Epithelial cell of prostate (primary cell): Measurements from ENCODE around the gene NR1H4.
"Not testable (repeated sequence)": the region's sequence is repeated elsewhere in the genome, so short reads cannot be mapped to it uniquely, and the experiment has no call there.

Experiments
- DNase-seq: peaks from one replicate; pipeline ENCODE4 v3.0.0-alpha.2; 2011; ENCODE audit warnings: low read depth, low spot score
- H3K27ac ChIP-seq: fragments of 450-650 bp; 2 replicates; pipeline ENCODE4 v1.5.1; 2017; ENCODE audit warnings: mild to moderate bottlenecking

NR1H4 gene

DNA sequence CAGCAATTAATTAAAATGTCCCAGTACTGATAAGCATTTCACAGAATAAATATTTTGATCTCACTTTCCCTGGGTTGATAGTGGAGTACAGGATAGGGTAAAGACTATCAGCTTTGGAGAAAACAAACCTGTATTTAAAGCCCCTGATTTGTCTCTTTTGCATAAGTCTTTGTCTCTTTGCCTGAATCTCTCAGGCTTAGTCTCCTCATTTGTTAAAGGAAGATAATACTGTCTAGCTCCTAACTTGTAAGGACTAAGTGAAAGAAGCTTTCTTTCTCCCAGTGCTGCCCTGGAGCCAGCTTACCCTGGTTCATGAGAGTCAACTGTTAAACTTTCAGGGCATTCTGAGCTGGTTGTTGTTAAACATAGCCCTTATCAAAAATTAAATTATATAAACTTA lies 5.5 kb upstream of the NR1H4 start:
- no peak for DNase-seq

GRCh38 chr12:100472325-100472724 lies 1.3 kb upstream of the NR1H4 start:
- DNase-seq, result no peak
- no peak overlapping the region for H3K27ac ChIP-seq

More for the DNA sequence above, 5.5 kb upstream of the NR1H4 start:
- no peak overlapping the region for H3K27ac ChIP-seq

DNA sequence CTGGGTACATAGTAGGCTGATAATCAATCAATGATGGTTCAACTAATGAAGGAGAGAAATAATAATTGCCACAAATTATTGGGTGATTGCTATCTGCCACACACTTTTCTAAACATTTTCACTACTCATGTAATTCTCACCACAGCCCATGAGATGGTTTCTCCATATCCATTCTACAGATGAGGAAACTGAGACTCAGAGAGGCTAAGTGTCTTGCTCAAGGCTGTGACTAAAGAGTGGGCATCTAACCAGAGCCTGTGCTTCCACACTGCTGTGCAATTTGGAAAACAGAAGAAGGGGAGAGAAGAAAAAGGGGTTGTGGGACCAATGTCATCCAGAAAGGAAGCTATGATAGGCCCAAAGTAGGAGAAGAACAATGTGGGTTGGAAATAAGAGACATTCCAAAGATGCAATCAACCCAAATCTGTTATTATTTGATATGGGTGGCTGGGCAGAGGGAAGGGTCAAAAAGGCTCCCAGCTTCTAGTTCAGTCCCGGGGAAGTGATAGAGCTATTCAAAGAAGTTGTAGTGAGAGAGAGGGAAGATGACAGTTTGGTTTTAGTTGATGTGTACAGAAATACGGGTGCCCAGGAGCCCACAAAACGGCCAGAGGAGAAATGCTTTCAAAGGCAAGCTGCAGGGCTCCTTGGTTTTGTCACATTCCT lies 483 bp upstream of the NR1H4 start:
- no peak overlapping the region for H3K27ac ChIP-seq

GRCh38 chr12:100474617-100475016 lies 951 bp downstream of the NR1H4 start:
- DNase-seq, result peak; percentile 6

More for the DNA sequence above, 483 bp upstream of the NR1H4 start:
- no peak for DNase-seq

GRCh38 chr12:100476013-100476751 lies 2.5 kb downstream of the NR1H4 start:
- H3K27ac ChIP-seq, result no peak overlapping the region
- no peak for DNase-seq

More at GRCh38 chr12:100474617-100475016, 951 bp downstream of the NR1H4 start:
- H3K27ac ChIP-seq, result no peak overlapping the region

DNA sequence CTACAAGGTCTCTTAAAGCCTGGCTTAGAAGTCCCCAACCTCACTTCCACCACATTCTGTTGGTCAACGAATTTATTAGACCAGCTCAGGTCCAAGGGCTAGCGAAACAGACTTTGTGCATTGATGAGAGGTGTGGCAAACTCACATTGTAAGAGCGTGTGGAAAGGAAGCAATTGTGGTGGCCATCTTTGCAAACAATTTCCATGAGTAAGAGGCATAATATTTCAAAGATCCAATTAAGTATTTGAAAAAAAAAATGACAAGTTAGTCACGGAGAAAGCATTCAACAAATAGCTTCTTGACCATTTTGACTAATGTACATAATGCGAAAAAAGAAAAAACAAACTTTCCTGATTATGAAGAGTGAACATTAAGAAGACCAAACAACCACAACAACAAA lies 7.4 kb downstream of the NR1H4 start:
- no peak for DNase-seq
- no peak overlapping the region for H3K27ac ChIP-seq

DNA sequence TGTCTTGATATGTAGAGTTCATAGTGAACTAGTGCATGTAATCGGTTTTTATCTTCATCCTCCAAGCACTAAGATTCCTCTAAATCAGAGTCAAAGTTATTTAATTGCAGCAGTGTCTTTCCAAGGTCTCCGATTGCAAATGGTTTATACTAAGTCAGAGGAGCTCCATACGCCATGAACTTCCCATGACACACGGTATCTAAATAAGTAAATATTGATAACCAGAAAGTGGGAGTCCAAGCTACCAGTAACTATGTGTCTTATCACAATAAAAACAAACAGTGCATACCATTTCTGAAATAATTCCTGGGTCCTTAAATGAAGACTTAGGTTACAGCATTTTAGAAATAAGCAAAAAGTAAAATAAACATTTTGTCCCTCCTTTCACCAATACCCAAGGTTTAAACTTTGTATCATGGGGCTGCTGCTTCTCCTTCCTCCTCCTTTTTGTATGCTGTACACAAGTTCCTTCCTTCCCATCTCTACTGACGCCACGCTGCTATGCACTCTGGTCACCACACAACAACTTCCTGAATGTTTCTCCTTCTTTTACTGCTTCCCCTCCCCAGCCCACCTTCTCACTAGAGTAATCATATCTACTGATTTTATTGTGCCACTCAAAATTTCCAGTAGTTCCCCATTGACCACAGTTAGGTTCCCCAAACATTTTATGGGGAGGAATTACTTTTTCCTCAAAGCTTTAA lies 10.7 kb downstream of the NR1H4 start:
- H3K27ac ChIP-seq, result no peak overlapping the region
- no peak for DNase-seq

- H3K27ac ChIP-seq, result no peak overlapping the region
- no peak for DNase-seq
Observed at GRCh38 chr12:100484891-100485471, 11.3 kb downstream of the NR1H4 start.

GRCh38 chr12:100485983-100486382 lies 12.3 kb downstream of the NR1H4 start:
- H3K27ac ChIP-seq, result no peak overlapping the region
- no peak for DNase-seq

DNA sequence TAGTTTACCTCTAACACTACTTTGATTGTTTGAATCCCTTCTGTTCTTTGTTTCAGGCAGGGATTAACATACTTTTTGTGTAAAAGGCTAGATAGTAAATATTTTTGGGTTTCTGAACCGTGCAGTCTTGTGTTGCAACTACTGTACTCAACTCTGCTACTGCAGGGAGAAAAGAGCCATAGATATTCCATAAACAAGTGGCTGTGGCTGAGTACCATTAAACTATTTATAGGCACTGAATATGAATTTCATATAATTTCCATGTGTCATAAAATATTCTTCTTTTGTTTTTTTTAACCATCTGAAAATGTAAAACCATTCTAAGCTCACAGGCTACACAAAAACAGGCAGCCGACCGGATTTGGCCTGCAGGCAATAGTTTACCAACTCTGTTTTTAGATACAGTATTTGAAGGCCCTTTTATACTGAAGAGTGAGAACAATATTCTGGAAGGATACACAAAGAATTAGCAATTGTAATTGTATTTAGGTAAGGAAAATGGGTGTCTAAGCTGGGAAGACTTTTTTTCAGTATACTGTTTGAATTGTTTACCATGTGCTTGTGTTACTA lies 15.7 kb downstream of the NR1H4 start:
- H3K27ac ChIP-seq, result no peak overlapping the region
- DNase-seq, result no peak

GRCh38 chr12:100490056-100490455 lies 16.4 kb downstream of the NR1H4 start:
- no peak overlapping the region for H3K27ac ChIP-seq
- no peak for DNase-seq

- no peak for DNase-seq
- no peak overlapping the region for H3K27ac ChIP-seq
Observed at GRCh38 chr12:100491104-100491503, 17.4 kb downstream of the NR1H4 start.

DNA sequence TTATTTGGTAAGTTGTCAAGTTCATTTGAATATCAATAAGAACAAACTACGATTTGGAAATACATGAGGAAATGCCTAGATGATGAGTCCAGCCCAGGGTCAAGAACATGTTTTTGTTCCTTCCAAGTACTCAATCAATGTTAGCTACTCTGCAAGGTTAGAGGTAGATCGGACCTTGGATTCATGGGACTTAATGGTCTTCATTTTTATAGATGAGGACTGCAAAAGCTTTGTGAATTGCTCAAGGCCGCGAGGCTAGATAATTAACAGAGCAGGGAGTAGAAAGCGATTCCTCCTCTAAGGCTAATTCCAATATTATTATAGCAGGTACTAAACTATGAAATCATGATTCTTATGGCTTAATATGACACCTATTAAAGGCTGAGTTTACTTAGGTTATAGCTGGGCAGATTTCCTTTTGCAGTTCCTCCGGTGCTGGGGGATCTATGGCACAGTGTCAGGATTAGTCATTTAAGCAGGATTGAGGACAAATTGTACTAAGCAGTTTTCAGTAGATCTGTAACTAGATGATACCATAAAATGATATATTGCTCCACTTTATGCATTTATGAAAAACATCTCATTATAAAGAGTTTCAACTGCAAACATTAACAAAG lies 19.8 kb downstream of the NR1H4 start:
- no peak overlapping the region for H3K27ac ChIP-seq
- no peak for DNase-seq

GRCh38 chr12:100494026-100494425 lies 20.4 kb downstream of the NR1H4 start:
- no peak for DNase-seq
- H3K27ac ChIP-seq, result no peak overlapping the region

DNA sequence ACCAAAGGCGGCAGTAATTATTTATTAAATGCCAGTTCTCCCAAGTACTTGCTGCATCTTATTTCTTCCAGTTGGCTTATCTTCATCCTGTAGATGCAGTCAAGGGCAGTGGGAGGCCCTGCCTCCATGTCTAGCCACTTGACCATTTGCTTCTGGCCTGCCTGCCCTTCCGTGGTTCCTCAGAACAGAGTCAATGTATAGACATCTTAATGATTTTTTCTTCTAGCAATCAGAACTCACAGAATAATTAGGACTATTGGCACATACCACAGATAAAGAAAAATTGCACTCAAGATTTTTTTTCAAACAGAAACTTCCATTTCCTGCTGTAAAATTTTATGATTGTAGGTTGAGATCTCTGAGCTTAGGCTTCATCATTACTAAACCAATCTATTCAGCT lies 20.9 kb downstream of the NR1H4 start:
- no peak overlapping the region for H3K27ac ChIP-seq

DNA sequence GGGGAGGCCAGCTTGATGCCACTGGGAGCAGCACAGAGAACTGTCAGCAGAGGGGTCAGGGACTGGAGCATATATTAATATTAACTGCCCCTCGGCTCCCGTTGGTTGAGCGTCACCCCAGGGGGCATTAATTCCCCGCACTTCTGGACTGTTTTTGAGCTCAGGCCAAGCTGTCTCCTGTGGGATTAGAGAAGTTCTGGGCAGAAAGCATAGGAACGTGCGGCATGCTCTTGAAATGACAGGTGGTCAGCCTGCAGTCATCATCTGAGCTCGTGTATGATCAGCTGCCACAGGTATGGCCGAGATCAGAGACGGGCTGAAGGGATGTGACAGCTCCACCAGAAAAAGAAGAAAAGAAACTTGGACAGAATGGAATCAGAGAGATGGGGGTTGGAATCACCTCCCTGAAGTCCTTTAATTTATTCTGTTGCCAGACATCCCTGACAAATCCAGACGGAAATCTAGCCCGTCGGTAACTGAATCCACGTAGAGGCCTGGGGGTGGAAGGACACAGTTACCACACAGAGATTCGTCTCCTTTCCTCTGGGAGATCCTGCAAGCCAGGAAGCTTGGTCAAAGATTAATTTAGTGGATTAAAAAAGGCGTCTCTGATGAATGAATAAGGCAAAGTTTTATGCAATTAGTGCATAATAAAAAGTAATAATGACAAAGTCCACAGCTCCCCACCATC lies 23.6 kb downstream of the NR1H4 start:
- no peak for DNase-seq

More for the DNA sequence above, 20.9 kb downstream of the NR1H4 start:
- DNase-seq, result no peak

DNA sequence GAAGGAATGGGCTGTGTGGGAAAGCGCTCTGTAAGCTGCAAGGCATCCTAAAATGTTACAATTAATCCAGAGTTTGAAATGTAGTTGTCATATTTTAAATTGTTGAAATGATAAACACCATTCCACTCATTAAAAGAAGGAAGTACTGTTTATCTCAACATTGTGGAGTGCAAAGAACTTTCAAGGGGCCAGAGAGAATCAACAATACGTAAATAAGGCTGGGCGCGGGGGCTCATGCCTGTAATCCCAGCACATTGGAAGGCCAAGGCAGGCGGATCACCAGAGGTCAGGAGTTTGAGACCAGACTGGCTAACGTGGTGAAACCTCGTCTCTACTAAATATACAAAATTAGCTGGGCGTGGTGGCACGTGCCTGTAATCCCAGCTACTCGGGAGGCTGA lies 24.5 kb downstream of the NR1H4 start:
- no peak overlapping the region for H3K27ac ChIP-seq

More for the DNA sequence above, 23.6 kb downstream of the NR1H4 start:
- H3K27ac ChIP-seq, result no peak overlapping the region

GRCh38 chr12:100499416-100499815 lies 25.8 kb downstream of the NR1H4 start:
- no peak overlapping the region for H3K27ac ChIP-seq
- no peak for DNase-seq

More for the DNA sequence above, 24.5 kb downstream of the NR1H4 start:
- no peak for DNase-seq

GRCh38 chr12:100502718-100503117 lies 29.1 kb downstream of the NR1H4 start:
- not testable (repeated sequence) for H3K27ac ChIP-seq, DNase-seq
